NOMO-1 treated with DMSO at 0.1 percent for 48 hours (cell line): ENCODE results near the gene ZNF593OS.

ENCODE experiments used
- DNase-seq: peaks from one replicate; lab custom pipeline; 2025; ENCODE audit not compliant: unreplicated experiment; lab: John Stamatoyannopoulos, UW

ZNF593OS gene

GRCh38 chr1:26171084-26172072, at the start of gene ZNF593OS:
Gene ZNF593OS (minus strand): TSS chr1:26171832. CDS start chr1:26171661, 171 bp downstream.
- DNase-seq: no peak

GRCh38 chr1:26221094-26221493, 49.5 kb upstream of the ZNF593OS start:
- DNase-seq: no peak

GRCh38 chr1:26220199-26220912, 48.7 kb upstream of the ZNF593OS start:
- no peak for DNase-seq

DNA sequence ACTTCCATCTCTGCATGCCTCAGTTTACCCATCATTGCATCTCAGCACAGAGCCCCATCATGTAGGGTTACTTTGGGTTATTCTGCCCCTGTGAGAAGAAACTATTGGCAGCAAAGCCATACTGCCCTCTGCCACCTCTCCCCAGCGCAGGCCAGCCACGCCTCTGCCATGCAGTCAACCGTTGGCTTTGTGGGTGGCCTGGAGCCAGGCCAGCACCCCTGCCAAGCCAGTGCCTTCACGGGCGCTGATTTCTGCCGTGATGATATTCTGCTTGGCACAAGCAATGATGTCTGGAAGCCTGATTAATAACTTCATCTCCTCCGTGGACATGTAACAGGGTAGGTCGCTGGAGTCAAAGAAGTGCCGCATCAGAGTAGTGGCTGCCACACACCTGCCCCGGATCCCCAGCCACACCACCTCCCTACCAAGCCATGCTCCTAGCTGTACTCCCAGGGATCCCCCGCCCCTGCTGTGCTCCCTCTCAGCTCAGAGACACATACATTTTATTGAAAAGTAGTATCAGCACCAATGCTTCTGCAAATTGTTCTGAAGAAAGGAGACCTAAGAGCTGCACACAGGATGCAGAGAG, 47.4 kb upstream of the ZNF593OS start:
- no peak for DNase-seq

DNA sequence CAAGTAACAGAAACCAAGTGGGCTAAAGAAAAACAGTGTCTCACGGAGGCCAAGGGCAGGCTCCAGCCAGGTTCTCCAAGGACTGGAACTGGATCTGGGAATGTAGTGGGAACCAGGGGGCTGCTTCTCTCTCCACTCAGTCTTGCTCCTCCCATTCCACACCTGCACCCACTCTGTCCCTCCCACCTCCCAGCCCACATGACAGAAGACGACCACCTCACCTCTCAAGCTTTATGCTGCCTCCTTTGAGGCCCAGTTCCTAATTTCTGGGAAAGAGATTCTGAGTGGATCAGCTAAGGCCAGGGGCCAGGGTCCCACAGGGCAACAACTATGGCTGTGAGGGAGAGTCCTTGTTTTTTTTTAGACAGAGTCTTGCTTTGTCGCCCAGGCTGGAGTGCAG, 43.6 kb upstream of the ZNF593OS start:
- no peak for DNase-seq

DNA sequence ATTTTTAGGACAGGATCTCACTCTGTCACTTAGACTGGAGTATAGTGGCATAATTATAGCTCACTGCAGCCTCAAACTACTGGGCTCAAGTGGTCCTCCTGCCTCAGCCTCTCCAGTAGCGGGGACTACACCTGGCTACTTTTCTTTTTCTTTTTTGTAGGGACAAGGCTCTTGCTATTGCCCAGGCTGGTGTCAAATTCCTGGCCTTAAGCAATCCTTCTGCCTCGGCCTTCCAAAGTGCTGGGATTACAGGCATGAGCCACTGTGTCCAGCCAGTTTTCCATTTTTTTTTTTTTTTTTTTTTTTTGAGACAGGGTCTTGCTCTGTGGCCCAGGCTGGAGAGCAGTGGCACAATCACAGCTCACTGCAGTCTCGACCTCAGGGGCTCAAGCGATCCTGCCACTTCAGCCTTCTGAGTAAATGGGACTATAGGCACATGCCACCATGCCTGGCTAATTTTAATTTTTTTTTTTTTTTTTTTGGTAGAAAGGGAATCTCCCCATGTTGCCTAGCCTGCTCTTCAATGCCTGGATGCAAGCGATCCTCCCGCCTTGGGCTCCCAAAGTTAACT, 41.8 kb upstream of the ZNF593OS start:
- DNase-seq: no peak

- no peak for DNase-seq
Measured at GRCh38 chr1:26212726-26213125, 41.1 kb upstream of the ZNF593OS start.

DNA sequence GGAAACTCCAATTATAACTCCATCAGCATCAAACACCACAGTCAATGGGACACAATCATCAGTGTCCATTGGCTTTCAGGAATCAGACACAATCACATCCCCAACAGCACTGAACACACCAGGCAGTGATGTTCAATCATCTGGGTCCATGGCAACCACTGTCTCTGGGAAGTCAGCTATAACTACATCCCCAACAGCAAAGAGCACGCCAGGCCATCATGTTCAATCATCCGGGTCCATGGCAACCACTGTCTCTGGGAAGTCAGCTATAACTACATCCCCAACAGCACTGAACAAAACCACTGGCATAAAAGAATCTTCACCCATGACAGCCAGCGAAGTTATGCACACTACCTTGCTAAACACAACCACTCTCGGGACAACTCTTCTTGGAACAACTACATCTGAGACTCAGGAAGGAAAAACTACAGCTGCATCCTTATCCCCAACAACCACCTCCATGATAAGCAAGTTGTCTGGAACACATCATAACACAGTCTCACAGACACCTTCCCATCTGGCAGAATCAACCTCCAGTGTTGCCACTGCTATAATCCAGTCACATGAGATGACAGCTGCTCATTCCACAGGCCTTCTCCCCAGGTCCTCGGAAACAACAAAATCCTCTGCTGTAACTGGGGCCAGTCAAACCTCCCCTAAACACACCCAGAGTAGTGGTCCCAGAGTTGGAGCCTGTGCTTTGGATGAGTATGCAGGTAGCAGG, 38.7 kb upstream of the ZNF593OS start:
- DNase-seq: no peak

- DNase-seq: no peak
Measured at GRCh38 chr1:26203642-26204318, 32.1 kb upstream of the ZNF593OS start.

GRCh38 chr1:26200413-26200812, 28.8 kb upstream of the ZNF593OS start:
- no peak for DNase-seq

GRCh38 chr1:26197813-26198212, 26.2 kb upstream of the ZNF593OS start:
- no peak for DNase-seq

DNA sequence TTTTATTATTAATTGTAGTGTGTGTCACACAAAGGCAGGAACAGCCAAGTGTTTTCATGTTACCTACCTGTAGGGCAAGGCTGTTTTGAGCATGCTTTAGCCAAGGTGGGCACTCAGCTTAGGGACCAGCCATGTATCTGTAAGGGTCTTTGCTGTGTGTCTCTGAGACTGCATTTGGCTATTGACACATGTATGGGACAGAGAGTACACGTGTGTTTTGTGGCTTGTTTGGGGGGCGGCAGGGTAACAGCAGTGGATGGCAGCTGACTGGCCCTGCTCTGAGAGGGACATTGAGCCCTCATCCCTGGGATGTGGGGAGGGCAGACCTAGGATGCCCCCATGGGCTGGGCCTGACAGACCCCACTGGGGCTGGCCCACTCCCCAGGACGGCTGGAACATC, 25.7 kb upstream of the ZNF593OS start:
- no peak for DNase-seq

DNA sequence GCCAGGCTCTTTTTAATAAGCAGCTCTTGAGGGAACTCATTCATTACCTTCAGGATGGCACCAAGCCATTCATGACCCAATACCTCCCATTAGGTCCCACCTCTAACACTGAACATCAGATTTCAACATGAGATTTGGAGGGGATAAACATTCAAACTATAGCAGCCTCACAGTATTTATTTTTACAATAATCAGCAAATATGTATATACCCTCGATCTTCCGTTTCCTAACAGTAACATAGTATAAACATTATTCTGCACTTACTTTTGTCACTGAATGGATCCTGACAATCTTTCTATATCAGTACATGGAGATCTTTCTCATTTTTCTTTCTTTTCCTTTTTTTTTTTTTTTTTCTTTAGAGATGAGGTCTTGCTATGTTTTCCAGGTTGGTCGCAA, 24.2 kb upstream of the ZNF593OS start:
- DNase-seq: no peak

DNA sequence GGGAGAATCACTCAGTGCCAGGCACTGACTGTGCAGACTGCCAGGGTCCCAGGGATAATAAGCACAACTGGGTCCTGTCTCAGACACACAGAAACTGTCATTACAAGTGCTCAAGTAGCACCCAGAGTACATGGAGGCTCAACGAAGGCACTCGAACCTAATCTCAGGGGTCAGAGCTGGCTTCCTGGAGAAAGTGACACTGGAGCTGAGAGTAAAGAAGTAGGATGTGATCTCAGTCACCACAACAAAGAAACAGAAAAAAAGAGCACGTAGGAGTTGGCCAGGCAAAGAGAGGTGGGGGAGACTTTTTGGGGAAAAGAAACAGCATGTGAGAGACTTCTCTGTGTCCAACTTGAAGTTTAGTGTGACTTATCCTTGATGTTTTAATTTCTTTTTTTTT, 20.1 kb upstream of the ZNF593OS start:
- no peak for DNase-seq

GRCh38 chr1:26190373-26190987, 18.8 kb upstream of the ZNF593OS start, which contains the start of gene CATSPER4:
Gene CATSPER4 (plus strand): TSS chr1:26190602. CDS start chr1:26190628, 26 bp downstream.
- DNase-seq: no peak

DNA sequence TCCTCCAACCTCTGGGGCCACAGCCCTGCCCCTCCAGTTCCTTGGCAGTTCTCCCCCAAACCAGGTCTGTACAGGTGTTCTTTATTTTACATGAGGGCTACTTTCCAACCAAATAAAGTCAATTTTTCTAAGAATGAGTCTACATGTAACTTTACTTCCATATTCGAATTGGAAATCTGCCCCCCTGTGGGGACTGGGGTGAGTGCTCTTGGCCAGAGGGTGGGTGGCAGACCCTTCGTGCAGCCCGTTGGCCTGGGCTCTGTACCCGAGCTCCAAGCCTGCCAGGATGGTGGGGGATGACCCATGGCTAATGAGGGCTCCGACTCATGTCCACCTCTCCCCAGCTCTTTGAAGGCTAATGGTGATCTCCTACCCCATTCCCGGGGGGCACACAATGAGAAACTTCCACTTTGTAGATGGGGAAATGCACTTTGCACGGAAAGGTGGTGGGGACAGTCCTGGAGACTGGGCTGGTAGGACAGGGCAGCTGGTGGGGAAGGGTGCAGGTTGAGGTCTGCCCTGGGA, 18.2 kb upstream of the ZNF593OS start:
- no peak for DNase-seq

DNA sequence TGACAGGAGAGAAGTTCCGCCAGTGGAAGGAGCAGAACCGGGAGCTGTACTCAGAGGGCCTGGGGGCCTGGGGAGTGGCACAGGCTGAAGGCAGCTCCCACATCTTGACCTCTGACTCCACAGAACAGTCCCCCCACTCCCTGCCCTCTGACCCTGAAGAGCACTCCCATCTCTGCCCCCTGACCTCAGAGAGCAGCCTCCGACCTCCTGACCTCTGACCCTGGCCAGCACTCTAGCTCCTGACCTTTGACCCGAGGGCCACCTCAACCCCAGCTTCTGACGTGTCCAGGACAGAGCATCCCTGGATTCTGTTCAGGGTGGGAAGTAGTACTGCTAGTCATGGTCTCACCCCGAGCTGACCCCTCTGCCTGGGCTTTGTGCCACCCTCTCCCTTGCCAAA, 17.7 kb upstream of the ZNF593OS start:
- DNase-seq: no peak

- DNase-seq: no peak
Measured at GRCh38 chr1:26188477-26188876, 16.8 kb upstream of the ZNF593OS start.

DNA sequence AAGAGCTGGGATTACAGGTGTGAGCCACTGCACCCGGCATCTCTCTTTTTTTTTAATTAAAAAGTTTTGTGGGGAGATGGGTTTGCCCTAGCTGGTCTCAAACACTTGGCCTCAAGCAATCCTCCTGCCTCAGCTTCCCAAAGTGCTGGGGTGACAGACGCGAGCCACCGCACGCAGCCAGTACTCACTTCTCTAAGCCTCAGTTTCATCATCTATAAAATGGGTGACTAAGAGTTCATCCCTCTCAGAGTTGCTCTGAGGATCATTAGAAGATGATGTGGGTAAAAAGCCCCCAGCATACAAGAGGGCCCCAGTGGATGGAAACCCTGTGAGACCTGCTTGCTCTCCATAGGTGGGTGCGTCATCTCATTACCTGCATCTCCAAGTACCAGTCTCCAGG, 16.2 kb upstream of the ZNF593OS start:
- no peak for DNase-seq
